Kidney epithelial cell (primary cell): ENCODE data around the gene VWDE. TPM values are rescaled to one million over a fixed set of nuclear protein-coding genes. Genes with fewer than 3 reads are reported as not detected.
A peak's percentile ranks its signal among the peaks of the same experiment; 100 is the strongest.
"Not testable (repeated sequence)": the region's sequence is repeated elsewhere in the genome, so short reads cannot be mapped to it uniquely, and the experiment has no call there.

ENCODE experiments used
- DNase-seq: peaks from one replicate; pipeline ENCODE4 v3.0.0-alpha.2; 2010; ENCODE audit warnings: low read depth
- H3K27me3 ChIP-seq: 2 replicates; pipeline ENCODE4 v1.6.0; 2011; ENCODE audit warnings: low read length; ENCODE audit not compliant: control insufficient read depth, insufficient read depth
- H3K36me3 ChIP-seq: 2 replicates; pipeline ENCODE4 v1.5.1; 2011; ENCODE audit warnings: low read length; ENCODE audit not compliant: control insufficient read depth, insufficient read depth
- H3K4me3 ChIP-seq: 2 replicates; pipeline ENCODE4 v1.5.1; 2011; ENCODE audit warnings: low read depth, mild to moderate bottlenecking, control low read depth, low read length
- CTCF ChIP-seq: IDR thresholded peaks from 2 replicates; pipeline ENCODE4 v1.5.1; 2011; ENCODE audit warnings: mild to moderate bottlenecking, moderate library complexity, low read length, control low read depth, inconsistent platforms; ENCODE audit not compliant: insufficient read depth, poor library complexity, severe bottlenecking
- total RNA-seq: library from RNA; depleted of rRNA; stranded (reverse); fragments of >200 nt; gene quantifications from 2 replicates; pipeline ENCODE4 v1.2.3, GENCODE V29; 2015

VWDE gene
- total RNA-seq: 1.4 and 3.3 TPM in 2 replicates

DNA sequence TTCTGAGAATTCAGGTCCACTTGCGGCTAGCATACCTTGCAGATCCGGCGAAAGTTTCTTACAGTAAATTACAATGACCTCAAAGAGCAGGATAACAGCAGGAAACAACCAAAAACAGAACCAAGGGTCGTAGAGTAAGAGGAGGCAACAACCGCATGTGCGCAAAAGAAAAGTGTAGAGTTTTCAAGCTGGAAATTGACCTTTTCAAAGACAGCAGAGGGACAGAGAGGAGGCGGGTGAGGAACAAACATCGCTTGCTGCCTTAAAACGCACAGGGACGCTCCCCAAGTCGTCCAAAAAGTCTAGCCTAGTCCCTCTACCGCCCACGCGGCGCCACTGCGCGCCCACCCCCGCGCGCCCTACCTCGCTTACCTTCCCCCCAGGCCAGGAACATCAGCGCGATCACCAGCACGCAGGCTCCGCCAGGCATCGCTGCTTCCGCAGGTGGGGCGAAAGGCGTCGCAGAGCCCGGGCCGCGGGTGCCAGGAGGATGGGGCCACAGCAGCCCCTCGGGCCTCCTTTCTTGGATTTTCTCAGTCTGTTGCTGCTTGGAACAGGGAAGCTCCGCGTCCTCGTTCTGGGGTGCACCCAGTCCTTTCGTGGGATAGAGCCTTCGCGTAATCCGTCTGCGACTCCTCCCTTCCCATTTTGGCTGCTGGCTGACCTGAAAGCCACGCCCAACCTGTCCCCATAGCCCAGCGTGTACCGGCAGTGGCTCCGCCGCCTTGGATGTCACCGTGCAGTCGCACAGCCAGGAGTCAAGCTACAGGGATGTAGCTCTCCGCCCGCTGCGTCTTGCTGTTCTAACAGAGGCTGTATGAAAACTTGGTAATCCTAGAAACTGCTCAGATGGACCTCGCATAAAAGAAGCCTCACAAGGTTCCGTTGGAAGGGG is at the start of gene VWDE:
TSS of gene VWDE (minus strand) at position 579 of the 895 bp plus-strand sequence. CDS start at position 430, 149 bp downstream.
- TF ChIP-seq CTCF: no peak
- Histone ChIP-seq H3K27me3 (peaks cover 4% of the 10 kb centered on the region), H3K36me3 (no peaks in the 10 kb centered on the region), H3K4me3 (peak within 1 kb of the TSS; percentile 41)
- DNase-seq: no peak

GRCh38 chr7:12453136-12453535 is 49.5 kb upstream of the VWDE start:
- DNase-seq, H3K36me3 ChIP-seq, H3K27me3 ChIP-seq, H3K4me3 ChIP-seq: not testable (repeated sequence)

GRCh38 chr7:12450615-12451014 is 47.0 kb upstream of the VWDE start:
- no peaks in the 10 kb centered on the region for H3K27me3 ChIP-seq
- DNase-seq: no peak
- no peak overlapping the region for H3K4me3 ChIP-seq
- no peaks in the 10 kb centered on the region for H3K36me3 ChIP-seq
- TF ChIP-seq CTCF: no peak

GRCh38 chr7:12444785-12445184 is 41.1 kb upstream of the VWDE start:
- no peak for TF ChIP-seq CTCF
- no peaks in the 10 kb centered on the region for H3K36me3 ChIP-seq
- no peak for DNase-seq
- H3K4me3 ChIP-seq: no peak overlapping the region
- no peaks in the 10 kb centered on the region for H3K27me3 ChIP-seq

DNA sequence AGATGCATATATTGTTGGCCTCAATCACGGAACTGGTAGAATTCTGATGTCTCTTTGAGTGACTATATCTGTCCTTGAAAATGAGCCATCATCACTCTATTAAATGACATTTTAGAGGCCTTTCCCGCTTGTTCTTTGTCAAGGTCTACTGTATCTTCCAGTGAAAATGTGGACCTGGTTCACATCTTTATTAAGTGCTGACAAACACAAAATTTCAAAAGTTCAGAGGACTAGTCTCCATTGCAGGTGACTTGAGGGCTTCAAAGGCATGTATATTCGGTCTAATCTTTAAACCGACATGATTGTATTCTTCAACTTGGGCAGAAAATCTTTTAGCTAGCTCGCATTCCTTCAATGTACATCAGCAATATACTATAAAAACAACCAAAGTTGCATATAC is 36.6 kb upstream of the VWDE start:
- no peak for DNase-seq
- TF ChIP-seq CTCF: no peak
- Histone ChIP-seq H3K4me3 (no peak overlapping the region), H3K27me3 (no peaks in the 10 kb centered on the region), H3K36me3 (no peaks in the 10 kb centered on the region)

DNA sequence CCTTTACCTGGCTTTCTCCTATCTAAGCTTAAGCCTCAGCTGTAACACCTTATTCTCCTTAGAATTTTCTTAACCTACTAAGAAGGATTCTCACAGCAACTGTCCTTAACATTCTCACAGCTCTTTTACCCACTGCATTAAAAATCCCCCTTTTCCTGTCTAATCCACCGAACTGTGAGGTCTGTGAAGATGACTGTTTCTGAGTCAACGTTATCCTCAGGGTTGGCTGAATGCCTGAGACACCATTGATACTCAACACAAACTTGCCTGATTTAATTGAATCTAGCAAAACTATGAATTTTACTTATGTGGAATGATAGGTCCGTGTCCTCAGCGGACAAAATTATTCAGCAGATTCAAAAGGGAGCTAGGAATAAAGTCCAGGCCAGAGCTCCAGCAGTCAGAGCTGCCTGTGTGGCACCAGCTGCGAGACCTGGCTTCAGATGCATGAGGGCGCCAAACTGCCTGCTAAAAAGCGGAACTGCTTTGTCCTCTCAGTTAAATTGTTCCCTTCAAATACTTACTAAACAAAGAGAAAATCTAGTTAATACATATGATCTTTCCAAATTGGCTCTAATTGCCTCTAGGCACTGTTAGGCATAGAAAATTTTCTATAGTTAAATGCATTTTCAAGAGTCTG is 33.4 kb upstream of the VWDE start:
- no peaks in the 10 kb centered on the region for H3K36me3 ChIP-seq
- H3K4me3 ChIP-seq: no peak overlapping the region
- H3K27me3 ChIP-seq: no peaks in the 10 kb centered on the region
- TF ChIP-seq CTCF: peak; percentile 30
- no peak for DNase-seq
